ENCODE results near the gene QTRT2. TPM values are rescaled to one million over a fixed set of nuclear protein-coding genes. Genes with fewer than 3 reads are reported as not detected.

QTRT2 gene
- total and polyA plus RNA-seq, 3 donors from 2014 or later, result 17.9 to 29.5 (median 24.0) TPM

DNA sequence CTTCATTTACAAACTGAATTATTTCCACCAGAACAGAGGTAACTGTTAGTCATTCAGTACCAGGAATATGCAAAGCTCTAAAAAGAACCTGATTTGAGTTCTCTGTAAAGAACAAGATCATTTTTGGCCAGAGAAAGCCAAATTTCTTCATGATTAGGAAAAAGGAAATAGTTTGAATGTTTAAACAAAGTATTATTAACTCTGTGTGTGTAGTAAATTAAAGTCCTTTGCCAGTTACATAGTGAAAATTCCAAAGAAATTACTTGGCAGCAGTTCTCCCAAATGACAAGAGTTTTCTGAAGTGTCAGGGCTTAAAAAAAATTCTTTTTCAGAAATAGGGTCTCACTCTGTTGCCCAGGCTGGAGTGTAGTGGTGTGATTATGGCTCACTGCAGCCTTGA is 24.5 kb downstream of the QTRT2 start:
- H3K9me3 ChIP-seq, result no peaks in the 10 kb centered on the region
- no peaks in the 10 kb centered on the region for H3K27me3 ChIP-seq
- H3K4me3 ChIP-seq, result no peak overlapping the region
- H3K4me1 ChIP-seq, result no peaks in the 10 kb centered on the region
- no peaks in the 10 kb centered on the region for H3K36me3 ChIP-seq (ENCODE audit: low read depth, missing control alignments)
- no peak overlapping the region for H3K27ac ChIP-seq
- intact Hi-C loops (cut with DNase I; ENCODE audit: low total_unique reads), result no loop called here
- DNase-seq, result no peak
- TF ChIP-seq, protein P1, sequence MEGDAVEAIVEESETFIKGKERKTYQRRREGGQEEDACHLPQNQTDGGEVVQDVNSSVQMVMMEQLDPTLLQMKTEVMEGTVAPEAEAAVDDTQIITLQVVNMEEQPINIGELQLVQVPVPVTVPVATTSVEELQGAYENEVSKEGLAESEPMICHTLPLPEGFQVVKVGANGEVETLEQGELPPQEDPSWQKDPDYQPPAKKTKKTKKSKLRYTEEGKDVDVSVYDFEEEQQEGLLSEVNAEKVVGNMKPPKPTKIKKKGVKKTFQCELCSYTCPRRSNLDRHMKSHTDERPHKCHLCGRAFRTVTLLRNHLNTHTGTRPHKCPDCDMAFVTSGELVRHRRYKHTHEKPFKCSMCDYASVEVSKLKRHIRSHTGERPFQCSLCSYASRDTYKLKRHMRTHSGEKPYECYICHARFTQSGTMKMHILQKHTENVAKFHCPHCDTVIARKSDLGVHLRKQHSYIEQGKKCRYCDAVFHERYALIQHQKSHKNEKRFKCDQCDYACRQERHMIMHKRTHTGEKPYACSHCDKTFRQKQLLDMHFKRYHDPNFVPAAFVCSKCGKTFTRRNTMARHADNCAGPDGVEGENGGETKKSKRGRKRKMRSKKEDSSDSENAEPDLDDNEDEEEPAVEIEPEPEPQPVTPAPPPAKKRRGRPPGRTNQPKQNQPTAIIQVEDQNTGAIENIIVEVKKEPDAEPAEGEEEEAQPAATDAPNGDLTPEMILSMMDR (IDR thresholded peaks at IDR 0.05), result no peak
- TF ChIP-seq POLR2A (IDR thresholded peaks at IDR 0.05), result no peak

- Histone ChIP-seq H3K27ac (no peak overlapping the region), H3K4me3 (no peak overlapping the region), H3K4me1 (no peaks in the 10 kb centered on the region), H3K36me3 (ENCODE audit: low read depth, missing control alignments) (no peaks in the 10 kb centered on the region), H3K27me3 (no peaks in the 10 kb centered on the region), H3K9me3 (no peaks in the 10 kb centered on the region)
- DNase-seq, result no peak
- no peak for TF ChIP-seq POLR2A (IDR thresholded peaks at IDR 0.05)
- TF ChIP-seq, protein P1 (IDR thresholded peaks at IDR 0.05), result no peak
- WGBS, 2 donors, result 81 to 95% methylated on average over 2 of the region's 2 CpGs
- intact Hi-C loops (cut with DNase I; ENCODE audit: low total_unique reads), result no loop called here
Observed at GRCh38 chr3:114083112-114083511, 26.6 kb downstream of the QTRT2 start.

DNA sequence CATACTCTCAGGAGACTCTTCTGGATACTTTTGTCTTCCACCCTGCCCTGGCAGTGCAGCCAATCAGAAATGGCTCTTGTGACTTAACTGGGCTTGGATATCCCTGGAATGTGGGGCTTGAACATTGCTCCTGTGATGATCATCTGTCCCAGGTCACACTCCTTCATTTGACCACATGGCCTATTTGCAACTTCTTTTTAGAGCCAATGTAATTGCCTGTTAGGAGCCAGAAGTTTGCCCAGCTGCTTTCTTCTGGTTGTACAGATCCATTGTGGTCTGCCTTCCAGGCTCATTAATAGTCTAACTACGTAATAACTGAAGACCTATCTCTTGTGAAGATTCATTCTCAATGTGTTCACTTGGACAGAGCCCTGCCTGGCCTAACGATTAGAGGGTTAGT is 29.8 kb downstream of the QTRT2 start:
- 85 to 92% methylated on average over 2 of the region's 2 CpGs for WGBS, 2 donors
- Histone ChIP-seq H3K27me3 (no peaks in the 10 kb centered on the region), H3K9me3 (no peaks in the 10 kb centered on the region), H3K4me1 (no peaks in the 10 kb centered on the region), H3K4me3 (no peak overlapping the region), H3K36me3 (ENCODE audit: low read depth, missing control alignments) (no peaks in the 10 kb centered on the region), H3K27ac (no peak overlapping the region)
- intact Hi-C loops (cut with DNase I; ENCODE audit: low total_unique reads), result no loop called here
- no peak for DNase-seq
- TF ChIP-seq, protein P1 (IDR thresholded peaks at IDR 0.05), result no peak
- TF ChIP-seq POLR2A (IDR thresholded peaks at IDR 0.05), result no peak

DNA sequence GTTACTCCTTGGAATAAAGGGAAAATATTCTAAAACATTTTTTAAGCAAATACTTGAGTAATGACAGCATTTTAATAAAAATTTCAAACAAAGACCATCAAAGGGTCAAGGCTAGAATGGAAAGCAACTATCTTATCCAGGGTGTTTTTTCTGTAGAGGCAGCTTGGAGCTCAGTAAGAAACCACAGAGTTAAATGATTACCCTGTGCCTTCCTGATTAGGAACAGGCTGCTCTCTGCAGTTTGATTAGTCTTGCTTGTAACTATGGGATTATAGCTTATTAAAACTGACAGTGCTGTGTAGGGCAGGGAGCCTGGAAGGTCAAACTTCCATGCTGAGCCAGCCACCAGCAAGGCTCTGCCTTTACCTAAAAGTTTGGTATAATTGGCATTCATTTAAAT is 33.1 kb downstream of the QTRT2 start:
- Histone ChIP-seq H3K36me3 (ENCODE audit: low read depth, missing control alignments) (no peaks in the 10 kb centered on the region), H3K27me3 (no peaks in the 10 kb centered on the region), H3K9me3 (no peaks in the 10 kb centered on the region), H3K4me3 (no peak overlapping the region), H3K27ac (no peak overlapping the region), H3K4me1 (no peaks in the 10 kb centered on the region)
- no peak for DNase-seq
- intact Hi-C loops (cut with DNase I; ENCODE audit: low total_unique reads), result no loop called here
- no peak for TF ChIP-seq POLR2A (IDR thresholded peaks at IDR 0.05)
- TF ChIP-seq, protein P1 (IDR thresholded peaks at IDR 0.05), result no peak

DNA sequence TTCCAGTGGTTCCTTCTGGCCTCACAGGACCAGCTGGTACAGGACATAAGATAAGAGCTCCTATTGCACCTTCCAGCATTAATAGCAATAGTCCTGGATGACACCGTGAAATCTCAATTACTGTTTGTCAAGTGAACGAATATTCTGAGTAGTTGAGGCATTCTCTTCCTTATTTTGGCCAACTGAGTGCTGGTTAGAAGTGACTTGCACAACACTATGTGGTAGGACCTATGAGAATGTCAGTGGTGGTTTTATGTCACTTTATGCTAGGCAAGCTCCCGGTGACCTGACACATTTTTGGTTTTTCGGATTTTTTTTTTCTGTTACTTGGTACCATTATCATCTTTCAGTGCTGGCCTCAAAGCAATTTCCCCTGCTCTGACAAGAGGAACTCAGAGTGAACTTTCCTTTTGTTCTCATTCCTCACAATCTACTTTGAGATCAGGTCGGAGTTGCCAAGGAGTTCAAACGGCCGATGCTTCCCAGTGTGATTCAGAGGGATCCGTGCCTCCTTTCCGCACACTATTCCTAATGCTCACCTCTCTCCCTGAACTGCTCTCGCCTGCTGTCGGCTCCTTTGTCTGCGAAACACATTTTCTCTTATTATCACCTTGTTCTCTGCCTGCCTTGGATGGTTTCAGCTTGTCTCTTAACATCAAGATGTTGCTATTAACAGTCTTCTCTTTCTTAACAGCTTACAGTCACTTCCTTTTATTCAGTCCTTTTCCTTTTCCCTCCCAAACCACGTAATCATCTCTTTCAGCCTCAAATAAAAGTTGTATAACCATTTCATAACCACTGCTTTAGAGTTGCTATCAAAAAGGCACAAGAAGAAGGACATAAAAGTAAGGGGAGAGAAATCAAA is 35.8 kb downstream of the QTRT2 start:
- TF ChIP-seq POLR2A (IDR thresholded peaks at IDR 0.05), result no peak
- TF ChIP-seq, protein P1 (IDR thresholded peaks at IDR 0.05), result no peak
- intact Hi-C loops (cut with DNase I; ENCODE audit: low total_unique reads), result no loop called here
- H3K36me3 ChIP-seq (ENCODE audit: low read depth, missing control alignments), result no peaks in the 10 kb centered on the region
- no peak overlapping the region for H3K4me3 ChIP-seq
- 40 to 49% methylated on average over 13 of the region's 13 CpGs for WGBS, 2 donors
- H3K27me3 ChIP-seq, result no peaks in the 10 kb centered on the region
- no peaks in the 10 kb centered on the region for H3K9me3 ChIP-seq
- no peak for DNase-seq
- no peaks in the 10 kb centered on the region for H3K4me1 ChIP-seq
- H3K27ac ChIP-seq, result no peak overlapping the region
